GM18511 (cell line): ENCODE results near the gene HOXB2.

Experiments used
- ATAC-seq: cut with Tn5 transposase; IDR thresholded peaks from one replicate; pipeline ENCODE4 v1.9.1; 2021; ENCODE audit warnings: mild to moderate bottlenecking, moderate library complexity; ENCODE audit not compliant: unreplicated experiment

HOXB2 gene

GRCh38 chr17:48553826-48554225, 8.9 kb upstream of the HOXB2 start:
- ATAC-seq, result no peak

- no peak for ATAC-seq
These were observed 8.3 kb upstream of the HOXB2 start for GRCh38 chr17:48553190-48553547.

- ATAC-seq, result no peak
These were observed 7.7 kb upstream of the HOXB2 start for GRCh38 chr17:48552466-48553189.

GRCh38 chr17:48551596-48552465, 6.9 kb upstream of the HOXB2 start:
- ATAC-seq, result no peak

- no peak for ATAC-seq
These were observed 6.3 kb upstream of the HOXB2 start for GRCh38 chr17:48551214-48551555.

GRCh38 chr17:48550502-48551213, 5.7 kb upstream of the HOXB2 start:
- no peak for ATAC-seq

- no peak for ATAC-seq
These were observed 5.1 kb upstream of the HOXB2 start for GRCh38 chr17:48549914-48550501.

- ATAC-seq, result no peak
These were observed 4.3 kb upstream of the HOXB2 start for GRCh38 chr17:48549281-48549630.

- no peak for ATAC-seq
These were observed 3.8 kb upstream of the HOXB2 start for GRCh38 chr17:48548523-48549280.

- ATAC-seq, result no peak
These were observed 3.1 kb upstream of the HOXB2 start for GRCh38 chr17:48547808-48548522.

GRCh38 chr17:48546924-48547807, 2.3 kb upstream of the HOXB2 start:
- ATAC-seq, result no peak

GRCh38 chr17:48546137-48546923, 1.4 kb upstream of the HOXB2 start:
- no peak for ATAC-seq

- no peak for ATAC-seq
These were observed 630 bp upstream of the HOXB2 start for GRCh38 chr17:48545539-48545938.

- ATAC-seq, result no peak
These were observed 424 bp downstream of the HOXB2 start for GRCh38 chr17:48544349-48545021.

GRCh38 chr17:48543854-48544348, 1.0 kb downstream of the HOXB2 start:
- ATAC-seq, result no peak

GRCh38 chr17:48543107-48543853, 1.6 kb downstream of the HOXB2 start:
- ATAC-seq, result peak; percentile 52

- ATAC-seq, result peak; percentile 13
These were observed 2.2 kb downstream of the HOXB2 start for GRCh38 chr17:48542698-48543106.
